Measurements from ENCODE around the gene GPR139. TPM values are rescaled to one million over a fixed set of nuclear protein-coding genes. Genes with fewer than 3 reads are reported as not detected.

Gene GPR139
- total RNA-seq, 1 donor from 2014 or later: not detected

DNA sequence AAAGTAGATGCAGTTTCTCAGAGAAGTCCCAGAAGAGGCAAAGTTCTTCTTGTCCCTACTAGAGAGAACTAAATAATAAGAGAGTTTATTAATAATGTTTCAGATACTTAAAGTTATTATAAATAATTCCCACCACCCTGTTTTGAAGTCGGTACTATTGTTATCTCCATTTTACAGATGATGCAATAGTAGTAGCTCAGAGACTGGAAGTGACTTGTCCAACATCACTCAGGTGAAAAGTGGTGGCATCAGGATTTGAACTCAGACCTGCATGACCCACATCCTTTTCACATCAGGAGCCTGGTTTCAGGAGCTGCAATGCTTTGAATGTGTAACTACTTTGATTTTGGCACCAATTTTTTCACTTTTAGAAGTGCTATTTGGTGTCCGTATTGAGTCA, 52.7 kb downstream of the GPR139 start:
- intact Hi-C loops (cut with DNase I): no loop called here
- Histone ChIP-seq H3K9me3 (no peaks in the 10 kb centered on the region), H3K4me3 (no peak overlapping the region), H3K27me3 (no peaks in the 10 kb centered on the region), H3K27ac (no peak overlapping the region), H3K4me1 (no peaks in the 10 kb centered on the region), H3K36me3 (no peaks in the 10 kb centered on the region)
- TF ChIP-seq POLR2AphosphoS5 (IDR thresholded peaks at IDR 0.05; ENCODE audit: insufficient read depth in 1 of 2, low read depth in 1 of 2) (no peak), POLR2A (IDR thresholded peaks at IDR 0.05) (no peak)
- TF ChIP-seq, protein P1, sequence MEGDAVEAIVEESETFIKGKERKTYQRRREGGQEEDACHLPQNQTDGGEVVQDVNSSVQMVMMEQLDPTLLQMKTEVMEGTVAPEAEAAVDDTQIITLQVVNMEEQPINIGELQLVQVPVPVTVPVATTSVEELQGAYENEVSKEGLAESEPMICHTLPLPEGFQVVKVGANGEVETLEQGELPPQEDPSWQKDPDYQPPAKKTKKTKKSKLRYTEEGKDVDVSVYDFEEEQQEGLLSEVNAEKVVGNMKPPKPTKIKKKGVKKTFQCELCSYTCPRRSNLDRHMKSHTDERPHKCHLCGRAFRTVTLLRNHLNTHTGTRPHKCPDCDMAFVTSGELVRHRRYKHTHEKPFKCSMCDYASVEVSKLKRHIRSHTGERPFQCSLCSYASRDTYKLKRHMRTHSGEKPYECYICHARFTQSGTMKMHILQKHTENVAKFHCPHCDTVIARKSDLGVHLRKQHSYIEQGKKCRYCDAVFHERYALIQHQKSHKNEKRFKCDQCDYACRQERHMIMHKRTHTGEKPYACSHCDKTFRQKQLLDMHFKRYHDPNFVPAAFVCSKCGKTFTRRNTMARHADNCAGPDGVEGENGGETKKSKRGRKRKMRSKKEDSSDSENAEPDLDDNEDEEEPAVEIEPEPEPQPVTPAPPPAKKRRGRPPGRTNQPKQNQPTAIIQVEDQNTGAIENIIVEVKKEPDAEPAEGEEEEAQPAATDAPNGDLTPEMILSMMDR (IDR thresholded peaks at IDR 0.05): no peak
- DNase-seq (ENCODE audit: extremely low spot score in 2 of 2): no peak

DNA sequence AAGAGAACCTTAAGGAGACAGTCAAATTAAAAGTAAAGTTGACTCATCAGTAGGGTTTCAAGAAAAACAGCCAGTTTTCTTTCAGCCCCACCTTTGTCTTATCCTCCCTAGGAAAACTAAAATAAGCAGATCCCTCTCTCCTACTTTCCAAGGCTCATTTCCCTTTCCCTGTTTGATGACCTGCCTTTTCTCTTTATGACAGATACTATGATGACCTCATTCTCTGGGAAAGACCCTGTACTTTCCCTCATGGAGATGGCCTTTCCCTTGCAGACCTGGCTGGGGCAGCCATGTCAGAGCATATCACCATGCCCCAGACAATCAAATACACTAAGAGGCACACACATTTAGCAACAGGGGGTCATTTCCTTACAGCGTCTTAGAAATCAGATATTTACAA, 53.6 kb downstream of the GPR139 start:
- no peak for DNase-seq (ENCODE audit: extremely low spot score in 2 of 2)
- intact Hi-C loops (cut with DNase I): no loop called here
- no peak overlapping the region for H3K4me3 ChIP-seq
- H3K36me3 ChIP-seq: no peaks in the 10 kb centered on the region
- no peak overlapping the region for H3K27ac ChIP-seq
- no peaks in the 10 kb centered on the region for H3K4me1 ChIP-seq
- TF ChIP-seq POLR2AphosphoS5 (IDR thresholded peaks at IDR 0.05; ENCODE audit: insufficient read depth in 1 of 2, low read depth in 1 of 2) (no peak), POLR2A (IDR thresholded peaks at IDR 0.05) (no peak)
- TF ChIP-seq, protein P1 (IDR thresholded peaks at IDR 0.05): no peak
- H3K9me3 ChIP-seq: no peaks in the 10 kb centered on the region
- no peaks in the 10 kb centered on the region for H3K27me3 ChIP-seq

DNA sequence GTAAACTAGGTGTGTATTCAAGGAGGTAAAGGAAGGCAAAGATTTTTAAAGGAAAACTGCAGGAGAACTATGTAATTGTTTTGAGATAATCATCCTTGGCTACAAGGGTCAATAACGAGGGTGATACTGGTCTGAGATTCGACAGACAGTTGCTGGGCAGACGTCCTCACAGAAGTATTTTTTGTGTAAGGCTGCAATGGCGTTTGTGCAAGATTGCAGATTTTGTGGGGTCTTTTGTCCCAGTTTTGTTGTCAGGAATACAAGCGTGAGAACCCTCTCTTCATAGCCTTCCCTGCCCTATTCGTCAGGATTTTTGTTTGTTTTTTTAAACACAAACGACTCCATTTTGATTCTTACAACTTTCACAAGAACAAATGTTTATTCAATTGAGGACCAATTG, 57.5 kb downstream of the GPR139 start:
- TF ChIP-seq, protein P1 (IDR thresholded peaks at IDR 0.05): no peak
- no peak for TF ChIP-seq POLR2AphosphoS5 (IDR thresholded peaks at IDR 0.05; ENCODE audit: insufficient read depth in 1 of 2, low read depth in 1 of 2)
- no peak for TF ChIP-seq POLR2A (IDR thresholded peaks at IDR 0.05)
- H3K27me3 ChIP-seq: no peaks in the 10 kb centered on the region
- H3K27ac ChIP-seq: no peak overlapping the region
- no peaks in the 10 kb centered on the region for H3K4me1 ChIP-seq
- intact Hi-C loops (cut with DNase I): no loop called here
- no peak overlapping the region for H3K4me3 ChIP-seq
- no peak for DNase-seq (ENCODE audit: extremely low spot score in 2 of 2)
- no peaks in the 10 kb centered on the region for H3K9me3 ChIP-seq
- no peaks in the 10 kb centered on the region for H3K36me3 ChIP-seq

DNA sequence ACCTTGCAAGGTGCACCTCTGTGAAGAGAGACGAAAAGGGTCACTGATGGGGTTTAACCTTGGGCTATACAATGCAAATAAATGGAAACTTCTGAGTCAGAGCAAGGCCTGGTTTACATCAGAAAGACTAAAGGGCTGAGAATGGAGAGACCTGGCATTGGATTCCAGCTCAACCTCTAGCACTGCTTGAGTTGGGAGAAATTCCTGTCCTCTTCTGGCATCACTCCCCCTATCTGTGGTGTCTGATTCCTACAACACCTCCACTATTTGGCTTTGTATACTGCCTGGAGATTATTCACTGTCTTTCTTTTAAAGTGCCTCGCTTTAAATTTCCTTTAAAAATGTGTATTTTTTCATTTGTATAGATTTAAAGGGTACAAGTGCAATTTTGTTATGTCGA, 68.8 kb downstream of the GPR139 start:
- H3K4me3 ChIP-seq: no peak overlapping the region
- H3K27me3 ChIP-seq: no peaks in the 10 kb centered on the region
- DNase-seq (ENCODE audit: extremely low spot score in 2 of 2): no peak
- no peak for TF ChIP-seq POLR2AphosphoS5 (IDR thresholded peaks at IDR 0.05; ENCODE audit: insufficient read depth in 1 of 2, low read depth in 1 of 2)
- no peak for TF ChIP-seq POLR2A (IDR thresholded peaks at IDR 0.05)
- TF ChIP-seq, protein P1 (IDR thresholded peaks at IDR 0.05): no peak
- H3K4me1 ChIP-seq: no peaks in the 10 kb centered on the region
- intact Hi-C loops (cut with DNase I): no loop called here
- H3K9me3 ChIP-seq: no peaks in the 10 kb centered on the region
- no peak overlapping the region for H3K27ac ChIP-seq
- H3K36me3 ChIP-seq: no peaks in the 10 kb centered on the region

- Histone ChIP-seq H3K27me3 (no peaks in the 10 kb centered on the region), H3K9me3 (no peaks in the 10 kb centered on the region), H3K4me3 (no peak overlapping the region), H3K36me3 (no peaks in the 10 kb centered on the region), H3K4me1 (no peaks in the 10 kb centered on the region), H3K27ac (no peak overlapping the region)
- intact Hi-C loops (cut with DNase I): no loop called here
- TF ChIP-seq, protein P1 (IDR thresholded peaks at IDR 0.05): no peak
- TF ChIP-seq POLR2A (IDR thresholded peaks at IDR 0.05) (no peak), POLR2AphosphoS5 (IDR thresholded peaks at IDR 0.05; ENCODE audit: insufficient read depth in 1 of 2, low read depth in 1 of 2) (no peak)
- no peak for DNase-seq (ENCODE audit: extremely low spot score in 2 of 2)
Measured at GRCh38 chr16:20002936-20003335, 70.8 kb downstream of the GPR139 start.
